SW480 (cell line): ENCODE data around the gene PLXNB2.

Experiments
- DNase-seq: peaks from one replicate; pipeline ENCODE4 v3.0.0-alpha.2; 2016; ENCODE audit warnings: low spot score

PLXNB2 gene

DNA sequence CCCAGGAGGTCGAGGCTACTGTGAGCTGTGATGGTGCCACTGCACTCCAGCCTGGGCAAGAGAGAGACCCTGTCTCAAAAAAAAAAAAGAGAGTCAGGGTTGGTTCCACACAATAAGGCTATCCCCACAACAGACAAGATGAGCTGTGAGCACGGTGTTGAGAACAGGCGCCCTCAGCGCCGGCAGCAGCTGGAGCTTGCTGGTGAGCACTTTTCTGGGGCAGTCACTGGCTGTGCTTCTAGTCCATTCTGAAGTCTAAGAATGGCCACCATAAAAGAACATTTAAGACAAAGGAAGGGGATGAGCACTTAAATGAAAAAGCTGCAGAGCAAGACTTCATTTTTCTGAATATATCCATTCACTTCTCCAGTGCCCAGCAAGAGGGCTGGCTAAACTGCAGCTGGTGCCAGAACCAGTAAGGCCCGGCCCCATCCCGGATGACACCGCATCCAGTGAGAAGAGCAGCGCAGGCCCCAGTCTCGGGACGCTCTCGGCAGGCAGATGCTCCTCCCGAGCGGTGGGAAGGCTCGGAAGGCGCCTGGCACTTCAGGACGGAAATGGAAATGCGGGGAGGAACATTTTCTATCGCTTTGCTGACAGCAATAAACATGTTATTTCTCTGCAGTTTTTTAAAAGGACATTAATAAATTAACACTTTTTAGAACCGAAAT is 74.8 kb downstream of the PLXNB2 start:
- no peak for DNase-seq

DNA sequence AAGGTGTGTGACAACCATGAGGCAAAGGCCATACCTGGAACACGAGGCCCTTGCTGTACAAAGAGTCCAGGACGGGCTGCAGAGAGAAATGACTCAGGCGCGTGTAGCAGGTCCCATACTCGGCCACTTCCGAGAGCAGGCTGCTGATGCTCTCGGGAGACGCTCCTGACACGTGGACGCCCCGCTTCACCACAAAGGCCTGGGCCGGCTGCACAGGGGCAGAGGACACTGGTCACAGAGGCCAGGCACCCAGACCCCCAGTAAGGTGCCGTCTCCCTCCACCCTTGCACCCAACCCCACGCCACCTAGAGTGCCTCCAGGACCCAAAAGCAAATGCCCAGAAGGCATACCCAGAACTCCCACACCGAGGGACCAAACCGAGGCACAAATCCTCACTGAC is 78.1 kb downstream of the PLXNB2 start:
- no peak for DNase-seq

DNA sequence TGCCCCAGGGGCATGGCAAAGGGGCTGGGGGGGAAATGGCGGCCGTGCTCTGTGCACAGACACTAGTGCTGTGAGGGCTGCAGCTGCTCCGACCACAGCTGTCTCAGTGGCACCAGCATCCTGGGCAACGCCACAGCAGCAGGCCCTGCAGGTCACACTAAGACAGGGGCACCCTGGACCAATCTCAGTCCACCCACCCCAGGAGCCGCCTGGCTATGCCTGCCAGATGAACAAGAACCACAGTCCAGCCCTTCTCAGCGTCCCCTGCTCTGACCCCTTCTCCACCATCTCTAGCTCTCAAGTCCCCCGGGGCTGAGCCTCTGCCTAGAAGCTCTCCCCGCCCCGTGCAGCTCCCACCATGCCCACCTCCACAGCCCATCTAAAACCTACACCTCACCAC is 79.1 kb downstream of the PLXNB2 start:
- no peak for DNase-seq

DNA sequence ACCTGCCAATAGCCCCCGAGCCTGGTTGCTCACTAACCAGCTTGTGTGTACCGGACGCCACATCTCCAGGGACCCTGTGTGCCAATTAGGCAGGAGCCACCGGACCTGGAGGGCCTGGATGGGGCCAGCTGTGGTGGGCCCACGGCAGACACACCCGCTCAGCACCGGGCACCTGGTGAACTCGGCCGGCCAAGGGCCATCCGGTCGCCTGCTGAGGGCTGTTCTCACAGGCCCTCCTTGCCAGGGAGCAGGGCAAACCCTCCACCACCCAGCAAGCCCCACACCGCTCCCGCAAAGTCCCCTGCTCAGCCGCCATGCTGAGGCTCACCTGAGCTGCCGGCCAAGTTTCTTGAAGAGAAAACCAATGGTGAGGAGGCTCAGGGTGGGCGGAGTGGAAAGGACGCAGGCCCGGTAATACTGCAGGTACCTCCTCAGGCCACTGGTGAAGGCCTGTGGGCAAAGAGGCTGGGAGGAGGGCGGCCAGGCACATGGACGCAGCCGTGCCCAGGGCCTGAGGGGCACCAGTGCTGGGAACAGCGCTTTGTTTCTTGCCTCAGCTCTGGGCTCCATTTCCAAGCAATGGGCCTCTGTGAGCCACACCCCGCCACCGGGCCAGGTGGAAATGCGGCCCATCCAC is 79.7 kb downstream of the PLXNB2 start:
- DNase-seq, result no peak

DNA sequence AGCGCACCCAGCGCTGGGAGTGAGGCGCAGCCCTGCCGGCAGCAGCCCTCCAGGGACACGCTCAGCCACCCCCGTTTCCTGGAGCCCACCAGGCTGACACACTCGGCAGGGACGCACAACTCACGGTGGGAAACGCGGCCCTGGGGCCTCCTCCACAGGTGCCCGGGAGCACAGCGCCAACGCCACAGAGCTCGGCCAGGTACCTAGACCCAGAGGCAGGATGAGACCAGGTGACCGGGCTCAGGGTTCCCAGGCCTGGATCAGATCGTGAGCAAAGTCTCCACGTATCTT is 80.6 kb downstream of the PLXNB2 start:
- DNase-seq, result no peak

DNA sequence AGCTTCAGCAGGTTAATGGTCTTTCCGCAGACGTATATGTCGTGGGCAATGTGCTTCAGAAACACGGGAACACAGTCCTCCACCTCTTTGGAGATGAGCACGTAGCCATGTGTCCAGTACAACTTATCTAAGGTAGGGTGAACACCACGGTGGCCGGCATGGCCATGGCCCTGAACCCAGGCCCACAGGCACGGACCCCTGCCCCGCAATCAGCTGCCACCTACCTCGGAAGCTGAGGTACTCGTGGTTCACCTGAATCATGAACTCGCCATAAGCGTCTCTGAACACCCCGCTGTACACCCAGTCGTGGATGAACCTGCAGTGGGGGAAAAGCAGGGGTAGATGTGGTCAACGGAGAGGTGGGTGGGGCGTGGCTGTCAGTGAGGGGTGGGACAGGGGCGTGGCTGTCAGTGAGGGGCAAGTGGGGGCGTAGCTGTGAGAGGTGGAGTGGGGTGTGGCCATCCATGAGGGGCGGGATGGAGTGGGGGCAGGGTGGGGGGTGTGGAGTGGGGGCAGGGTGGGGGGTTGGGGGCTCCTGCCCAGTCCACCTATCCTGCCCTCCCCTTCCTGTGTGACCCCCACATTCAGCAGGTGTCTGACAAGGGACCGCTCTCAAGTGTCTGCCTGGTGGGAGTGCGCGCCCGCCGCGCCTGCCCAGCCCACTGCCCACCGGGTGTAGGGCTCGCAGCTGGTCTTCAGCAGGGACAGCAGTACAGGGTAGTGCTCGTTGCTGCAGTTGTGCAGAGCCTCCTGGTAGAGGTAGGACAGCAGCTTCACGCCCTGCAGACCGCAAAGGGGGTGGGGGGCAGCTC is 81.2 kb downstream of the PLXNB2 start:
- DNase-seq, result no peak

DNA sequence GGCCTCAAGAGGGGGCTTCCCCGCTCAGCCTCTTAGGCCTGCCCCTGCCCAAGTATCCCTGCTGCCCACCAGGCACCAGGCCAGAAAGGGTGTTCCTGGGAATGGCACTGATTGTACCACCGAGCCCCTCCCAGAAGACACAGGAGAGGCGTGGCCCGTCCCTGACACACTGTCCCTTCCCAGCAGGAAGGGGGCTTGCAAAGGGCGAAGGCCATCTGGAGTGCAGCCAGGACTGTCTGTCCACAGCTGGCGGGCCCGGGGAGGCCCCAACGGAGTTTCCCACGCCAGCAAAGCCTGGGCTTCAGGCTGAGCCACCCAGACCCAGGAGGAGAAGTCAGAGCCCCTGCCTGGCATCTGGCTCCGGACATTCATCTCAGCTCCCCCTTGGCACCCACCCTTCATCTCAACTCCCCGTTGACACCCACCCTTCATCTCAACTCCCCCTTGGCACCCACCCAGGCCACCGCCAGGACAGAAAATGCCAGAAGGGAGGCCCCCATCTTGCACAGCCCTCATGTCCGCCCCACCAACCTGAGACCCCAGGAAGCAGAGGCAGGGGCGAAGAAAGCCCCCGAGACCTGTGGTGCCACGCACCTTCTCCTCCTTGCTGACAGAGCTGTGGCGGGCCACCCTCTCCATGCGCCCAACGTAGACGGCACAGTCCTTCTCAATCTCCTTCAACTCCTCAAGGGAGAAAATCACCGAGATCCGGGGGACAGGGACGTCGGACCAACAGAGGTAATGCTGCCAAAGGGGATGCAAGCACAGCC is 82.1 kb downstream of the PLXNB2 start:
- DNase-seq, result no peak
